CD4-positive, alpha-beta T cell (primary cell): ENCODE data around the gene ZFYVE19. TPM values are rescaled to one million over a fixed set of nuclear protein-coding genes. Genes with fewer than 3 reads are reported as not detected.
"Not testable (repeated sequence)": the region's sequence is repeated elsewhere in the genome, so short reads cannot be mapped to it uniquely, and the experiment has no call there.

Source experiments
- ATAC-seq: fragments of 200-7000 bp; cut with Tn5 transposase; one replicate; pipeline ENCODE4 v1.10.0; 2022; ENCODE audit warnings: mild to moderate bottlenecking; ENCODE audit not compliant: poor library complexity
- CTCF ChIA-PET: fragments of 350-600 bp; sonication (Branson Sonifier 250); formaldehyde crosslinking; loops from one replicate; lab custom pipeline; 2021; ENCODE audit warnings: antibody characterized with exemption, inconsistent platforms; lab: Charles Lee
- POLR2A ChIA-PET: fragments of 350-600 bp; sonication (Branson Sonifier 250); formaldehyde crosslinking; loops from one replicate; lab custom pipeline; 2021; ENCODE audit warnings: antibody characterized with exemption, inconsistent platforms; lab: Charles Lee
- DNase-seq, 14 experiments: peaks; one replicate each; pipeline ENCODE4 v3.0.0-alpha.2; 2013 to 2020; ENCODE audit warnings: mixed read lengths in 2 of 14
- H3K27ac ChIP-seq, 2 donors: one replicate each; pipeline versions ENCODE4 v1.5.1 to v1.7.0; 2013; ENCODE audit warnings: low read length in 2 of 2, low read depth in 1 of 2, mild to moderate bottlenecking in 1 of 2
- H3K27me3 ChIP-seq, 2 experiments: 1 replicate in 1 of 2; 2 replicates in 1 of 2; pipeline versions ENCODE4 v1.6.1 to v1.7.0; 2013; ENCODE audit warnings: low read length in 2 of 2, control low read depth in 1 of 2, mild to moderate bottlenecking in 1 of 2, moderate library complexity in 1 of 2; ENCODE audit not compliant: insufficient read depth in 2 of 2, control insufficient read depth in 1 of 2
- H3K36me3 ChIP-seq: one replicate; pipeline ENCODE4 v1.6.1; 2013; ENCODE audit warnings: low read length, control low read depth; ENCODE audit not compliant: insufficient read depth
- H3K4me1 ChIP-seq: one replicate; pipeline ENCODE4 v1.6.1; 2013; ENCODE audit warnings: low read length, control low read depth; ENCODE audit not compliant: insufficient read depth
- H3K4me3 ChIP-seq: one replicate; pipeline ENCODE4 v1.5.1; 2013; ENCODE audit warnings: mild to moderate bottlenecking, low read length, moderate library complexity
- H3K9me3 ChIP-seq, 2 experiments: 1 replicate in 1 of 2; 2 replicates in 1 of 2; pipeline versions ENCODE4 v1.6.1 to v1.7.0; 2013; ENCODE audit warnings: low read length in 2 of 2, mild to moderate bottlenecking in 2 of 2, control low read depth in 1 of 2, moderate library complexity in 1 of 2; ENCODE audit not compliant: control insufficient read depth in 1 of 2, insufficient read depth in 1 of 2
- H3K27ac Mint-ChIP-seq: one replicate; pipeline ENCODE4 v1.8.0; 2020; ENCODE audit warnings: mixed read lengths
- H3K27me3 Mint-ChIP-seq: one replicate; pipeline ENCODE4 v1.8.0; 2021; ENCODE audit warnings: mixed read lengths
- H3K36me3 Mint-ChIP-seq: one replicate; pipeline ENCODE4 v1.8.0; 2021; ENCODE audit warnings: low read depth, mixed read lengths
- H3K4me1 Mint-ChIP-seq: one replicate; pipeline ENCODE4 v1.8.0; 2021; ENCODE audit warnings: low read depth, mixed read lengths
- H3K4me3 Mint-ChIP-seq: one replicate; pipeline ENCODE4 v1.8.0; 2020; ENCODE audit warnings: mild to moderate bottlenecking, mixed read lengths
- H3K9me3 Mint-ChIP-seq: one replicate; pipeline ENCODE4 v1.8.0; 2020; ENCODE audit warnings: mixed read lengths
- CTCF ChIP-seq: fragments of 200-600 bp; IDR thresholded peaks from one replicate; pipeline ENCODE4 v1.8.0; 2022; ENCODE audit warnings: antibody characterized with exemption, mild to moderate bottlenecking
- intact Hi-C, 2 experiments: fragments of 100-400 bp; cut with DNase I in 1 of 2; cut with micrococcal nuclease in 1 of 2; formaldehyde crosslinking; loops; one replicate each; pipeline versions ENCODE4 v1.15.1 to v1.9.0; 2023 to 2025; cut with DNase I, micrococcal nuclease
- total RNA-seq, 174 experiments: library from RNA in 2 of 174; stranded (reverse) in 2 of 174; gene quantifications; one replicate each; pipeline ENCODE4 v1.2.3 and lab custom pipeline; 2021 to 2026

The ZFYVE19 gene
- total RNA-seq, 2 experiments from 2014 or later = 12.0 to 13.0 TPM

- H3K36me3 ChIP-seq = peaks cover 2% of the 10 kb centered on the region
- no peaks in the 10 kb centered on the region for H3K9me3 Mint-ChIP-seq
- DNase-seq (peak; percentile 71 to 90 (median 80)), ATAC-seq (peak; percentile 79)
- H3K27me3 Mint-ChIP-seq = no peaks in the 10 kb centered on the region
- H3K4me3 ChIP-seq = no peak overlapping the region
- TF ChIP-seq CTCF = peak; percentile 83
- peaks cover 18% of the 10 kb centered on the region for H3K4me1 ChIP-seq
- H3K4me3 Mint-ChIP-seq = no peak overlapping the region
- H3K4me1 Mint-ChIP-seq = peaks cover 14% of the 10 kb centered on the region
- ChIA-PET CTCF (interaction anchor here (0.7 to 6.1 kb wide), 21 partner anchors 9 to 326 kb away, joined by 3 to 135 read pairs (median 5); partner anchors contain the start of genes CHAC1, DNAJC17, RHOV and VPS18), POLR2A (interaction anchor here (0.7 to 3.3 kb wide), 5 partner anchors 14 to 44 kb away, joined by 4 to 55 read pairs (median 6); partner anchors contain the start of genes SPINT1 and VPS18)
- H3K27ac ChIP-seq = no peak overlapping the region
- no peaks in the 10 kb centered on the region for H3K27me3 ChIP-seq
- intact Hi-C loops = loop anchor here in 1 of 2 experiments (1.0 to 2.0 kb wide), 2 partner anchors 35 to 325 kb away; partner anchors contain the start of gene VPS18
- no peaks in the 10 kb centered on the region for H3K36me3 Mint-ChIP-seq
- H3K27ac Mint-ChIP-seq = no peak overlapping the region
- H3K9me3 ChIP-seq = no peaks in the 10 kb centered on the region
These were observed 52.4 kb downstream of the ZFYVE19 start for GRCh38 chr15:40859206-40859851.

- DNase-seq, H3K36me3 Mint-ChIP-seq, H3K9me3 Mint-ChIP-seq, H3K27me3 ChIP-seq, H3K27ac Mint-ChIP-seq, H3K4me3 ChIP-seq, H3K9me3 ChIP-seq, POLR2A ChIA-PET, H3K27ac ChIP-seq, intact Hi-C loops, H3K36me3 ChIP-seq, H3K27me3 Mint-ChIP-seq, ATAC-seq, H3K4me3 Mint-ChIP-seq: not testable (repeated sequence)
- CTCF ChIA-PET = interaction anchor here (5.3 to 6.1 kb wide), 2 partner anchors 29 to 34 kb away, joined by 54 to 135 read pairs; partner anchors contain the start of gene VPS18
- peaks cover 18% of the 10 kb centered on the region for H3K4me1 ChIP-seq
- H3K4me1 Mint-ChIP-seq = peaks cover 14% of the 10 kb centered on the region
These were observed 54.3 kb downstream of the ZFYVE19 start for GRCh38 chr15:40861147-40861546.

GRCh38 chr15:40863660-40864270 is 56.9 kb downstream of the ZFYVE19 start:
- Mint-ChIP-seq H3K27me3 (no peaks in the 10 kb centered on the region), H3K27ac (no peak overlapping the region), H3K9me3 (no peaks in the 10 kb centered on the region), H3K4me1 (peaks cover 7% of the 10 kb centered on the region), H3K4me3 (no peak overlapping the region), H3K36me3 (no peaks in the 10 kb centered on the region)
- ATAC-seq (no peak), DNase-seq (no peak)
- no peak for TF ChIP-seq CTCF
- CTCF ChIA-PET = interaction anchor here (1.1 kb wide), 1 partner anchor 9 kb away, joined by 3 read pairs; no protein-coding TSS in a partner anchor
- Histone ChIP-seq H3K27ac (no peak overlapping the region), H3K9me3 (no peaks in the 10 kb centered on the region), H3K36me3 (no peaks in the 10 kb centered on the region), H3K4me3 (no peak overlapping the region), H3K4me1 (peaks cover 9% of the 10 kb centered on the region), H3K27me3 (no peaks in the 10 kb centered on the region)
- intact Hi-C loops = no loop called here
- POLR2A ChIA-PET = no interaction called here

Other genes with a start within 250 kb of the ZFYVE19 start
- gene CCDC32, start 242.0 kb upstream of the ZFYVE19 start, total RNA-seq = 10 to 100 TPM; 20.9 to 21.3 TPM
- gene RPUSD2, start 237.8 kb upstream of the ZFYVE19 start, total RNA-seq = 10 to 100 TPM; 18.8 to 21.0 TPM
- under 1 TPM; 0.59 to 0.69 TPM for gene KNL1, start 212.8 kb upstream of the ZFYVE19 start, total RNA-seq
- 1 to 10 TPM in 1 of 2 experiments, under 1 TPM in 1; 0.64 to 1.5 TPM for gene RAD51, start 111.9 kb upstream of the ZFYVE19 start, total RNA-seq
- 10 to 100 TPM; 29.1 to 30.3 TPM for gene RMDN3, start 51.8 kb upstream of the ZFYVE19 start, total RNA-seq
- gene GCHFR, start 43.0 kb upstream of the ZFYVE19 start, total RNA-seq = 10 to 100 TPM; 13.5 to 14.8 TPM
- gene C15orf62, start 37.1 kb upstream of the ZFYVE19 start, total RNA-seq = under 1 TPM; 0.77 to 0.98 TPM
- gene DNAJC17, start 384 bp downstream of the ZFYVE19 start, total RNA-seq = 10 to 100 TPM; 14.4 to 17.9 TPM
- not detected for gene PPP1R14D, start 21.6 kb downstream of the ZFYVE19 start, total RNA-seq
- gene SPINT1, start 37.0 kb downstream of the ZFYVE19 start, total RNA-seq = 1 to 10 TPM; 1.0 to 1.6 TPM
- gene RHOV, start 67.1 kb downstream of the ZFYVE19 start, total RNA-seq = under 1 TPM; 0.36 TPM
- 10 to 100 TPM; 20.8 to 21.7 TPM for gene VPS18, start 87.4 kb downstream of the ZFYVE19 start, total RNA-seq
- under 1 TPM; 0.11 to 0.14 TPM for gene DLL4, start 122.3 kb downstream of the ZFYVE19 start, total RNA-seq
- gene CHAC1, start 146.4 kb downstream of the ZFYVE19 start, total RNA-seq = under 1 TPM; 0.42 to 0.47 TPM